GM18909 (cell line): ENCODE results near the gene TTC6.
"Not testable (repeated sequence)": the region's sequence is repeated elsewhere in the genome, so short reads cannot be mapped to it uniquely, and the experiment has no call there.

Experiments used
- ATAC-seq: cut with Tn5 transposase; IDR thresholded peaks from one replicate; pipeline ENCODE4 v1.9.1; 2021; ENCODE audit warnings: mild to moderate bottlenecking; ENCODE audit not compliant: unreplicated experiment, poor library complexity

The TTC6 gene

GRCh38 chr14:37594971-37595808 lies at the start of gene TTC6, which contains the start of gene FOXA1:
TSS of gene TTC6 (plus strand) at chr14:37595629. CDS start at chr14:37622065, 26,436 bp downstream.
TSS of gene FOXA1 (minus strand) at chr14:37595249. CDS start at chr14:37594972, 277 bp downstream.
- ATAC-seq: no peak

GRCh38 chr14:37546621-37547447 lies 48.6 kb upstream of the TTC6 start:
- ATAC-seq: no peak

- no peak for ATAC-seq
Measured at GRCh38 chr14:37550511-37550910, 44.9 kb upstream of the TTC6 start.

GRCh38 chr14:37551119-37551518 lies 44.3 kb upstream of the TTC6 start:
- no peak for ATAC-seq

- ATAC-seq: no peak
Measured at GRCh38 chr14:37553935-37554550, 41.4 kb upstream of the TTC6 start.

GRCh38 chr14:37555596-37555995 lies 39.8 kb upstream of the TTC6 start:
- ATAC-seq: not testable (repeated sequence)

GRCh38 chr14:37558740-37559139 lies 36.7 kb upstream of the TTC6 start:
- ATAC-seq: no peak

- ATAC-seq: no peak
Measured at GRCh38 chr14:37559386-37559785, 36.0 kb upstream of the TTC6 start.

- no peak for ATAC-seq
Measured at GRCh38 chr14:37563189-37563588, 32.2 kb upstream of the TTC6 start.

GRCh38 chr14:37565550-37565949 lies 29.9 kb upstream of the TTC6 start:
- no peak for ATAC-seq

GRCh38 chr14:37566811-37567371 lies 28.5 kb upstream of the TTC6 start:
- ATAC-seq: no peak

- ATAC-seq: no peak
Measured at GRCh38 chr14:37569729-37570128, 25.7 kb upstream of the TTC6 start.

- ATAC-seq: no peak
Measured at GRCh38 chr14:37571391-37571790, 24.0 kb upstream of the TTC6 start.

GRCh38 chr14:37573356-37573755 lies 22.1 kb upstream of the TTC6 start:
- no peak for ATAC-seq

- ATAC-seq: no peak
Measured at GRCh38 chr14:37579274-37579673, 16.2 kb upstream of the TTC6 start.

GRCh38 chr14:37580146-37580545 lies 15.3 kb upstream of the TTC6 start:
- no peak for ATAC-seq

- ATAC-seq: no peak
Measured at GRCh38 chr14:37583358-37584210, 11.8 kb upstream of the TTC6 start.

GRCh38 chr14:37584211-37585100 lies 11.0 kb upstream of the TTC6 start:
- no peak for ATAC-seq

- no peak for ATAC-seq
Measured at GRCh38 chr14:37585101-37585511, 10.3 kb upstream of the TTC6 start.
